Heart left ventricle (tissue), 16 donors: ENCODE measurements around the gene ITSN1. TPM values are rescaled to one million over a fixed set of nuclear protein-coding genes. Genes with fewer than 3 reads are reported as not detected.

Experiments
- ATAC-seq, 4 donors: fragments of 200-7000 bp; cut with Tn5 transposase; one replicate each; pipeline ENCODE4 v1.9.1; 2020 to 2022; ENCODE audit warnings: moderate library complexity in 4 of 4, mild to moderate bottlenecking in 3 of 4, moderate number of reproducible peaks in 1 of 4
- DNase-seq, 5 donors: peaks; one replicate each; pipeline ENCODE4 v3.0.0-alpha.2; 2020
- H3K27ac ChIP-seq, 12 donors: fragments of 200-600 bp; sonication (generic) in 4 of 12; one replicate each; pipeline versions ENCODE4 v1.5.0 to v1.8.0; 2016 to 2022; ENCODE audit warnings: mild to moderate bottlenecking in 2 of 12
- H3K27me3 ChIP-seq, 9 donors: fragments of 200-600 bp; sonication (generic) in 2 of 9; one replicate each; pipeline versions ENCODE4 v1.5.1 to v1.8.0; 2016 to 2022; ENCODE audit warnings: mild to moderate bottlenecking in 3 of 9
- H3K36me3 ChIP-seq, 9 donors: fragments of 200-600 bp; sonication (generic) in 2 of 9; one replicate each; pipeline versions ENCODE4 v1.5.0 to v1.8.0; 2018 to 2022; ENCODE audit warnings: mild to moderate bottlenecking in 2 of 9
- H3K4me1 ChIP-seq, 12 donors: fragments of 200-600 bp; sonication (generic) in 4 of 12; one replicate each; pipeline versions ENCODE4 v1.5.0 to v1.8.0; 2016 to 2022; ENCODE audit warnings: mild to moderate bottlenecking in 3 of 12
- H3K4me3 ChIP-seq, 12 donors: fragments of 200-600 bp; sonication (generic) in 4 of 12; one replicate each; pipeline versions ENCODE4 v1.5.0 to v1.8.0; 2017 to 2022; ENCODE audit warnings: mild to moderate bottlenecking in 9 of 12, moderate library complexity in 4 of 12
- H3K9me3 ChIP-seq, 12 donors: fragments of 200-600 bp; sonication (generic) in 4 of 12; one replicate each; pipeline versions ENCODE4 v1.5.0 to v1.8.0; 2016 to 2022; ENCODE audit warnings: mild to moderate bottlenecking in 1 of 12
- POLR2A ChIP-seq, 2 donors: fragments of 450-650 bp; IDR thresholded peaks; one replicate each; pipeline ENCODE4 v1.6.1; 2017; ENCODE audit warnings: antibody characterized with exemption in 2 of 2, mild to moderate bottlenecking in 2 of 2, moderate library complexity in 2 of 2
- WGBS, 4 donors: extraction: QIAGEN DNeasy Blood & Tissue Kit in 2 of 4; methylation state at CpG; one replicate each; pipeline versions ENCODE4 v1.1.5 to v1.1.7; 2013 to 2018; 5-methylcytosine and 5-hydroxymethylcytosine counted together
- intact Hi-C, 10 donors: fragments of 100-400 bp; cut with DNase I; formaldehyde crosslinking; loops; one replicate each; pipeline versions ENCODE4 v1.11.1 to v1.14.2; 2022
- polyA plus RNA-seq, 2 donors: library from polyadenylated mRNA; stranded (reverse); fragments of 200-250 nt; gene quantifications; one replicate each; pipeline ENCODE4 v1.2.3, GENCODE V29; 2013
- total RNA-seq, 9 donors: library from RNA; depleted of rRNA in 2 of 9; stranded (reverse); fragments of >200 nt in 2 of 9; fragmentation: NEBNext Ultra II Directional in 3 of 9; extraction: Animal tissue kit (Norgen Biotek cat#: 25700) in 3 of 9; gene quantifications; one replicate each; pipeline versions ENCODE4 v1.1.0 to v1.2.4, GENCODE V29; 2016 to 2023
- TF ChIP-seq, protein P1 (sequence below), 12 donors: fragments of 200-600 bp; sonication (generic) in 4 of 12; IDR thresholded peaks; one replicate each; pipeline versions ENCODE4 v1.5.0 to v1.8.0; 2018 to 2022; ENCODE audit warnings: antibody characterized with exemption in 12 of 12, mild to moderate bottlenecking in 5 of 12
- donor health status: ischemic (EF 13 %, LVEDD 7.1; RV severe dilation, severe dysfunction).
- donor health status: healthy with polysubstance abuse.
- donor health status: DM: no; HTN: yes; CAD: no.
- donor health status: DM: no; HTN: no; CAD: no.
- donor health status: ischemic (EF 25% LVEDD 6.9; RV normal size, moderate dysfunction).
- donor health status: ischemic (EF 25% LVEDD 5.7; RV mildly dilated, moderate dysfunction).
- donor health status: healthy.
- donor health status: DM: yes; HTN: yes; CAD: no.
- donor health status: ischemic (EF 35%, LVEDD 5.7; RV mildly dilated, moderate dysfunction).
- donor health status: nonischemic (EF 11% LVEDD 7.7; RV severe dilation, severe dysfunction).
- donor health status: DM: yes; HTN: yes; CAD: no.
- donor health status: PGD.
- donor health status: ischemic (EF 29% LVEDD 5.4; RV normal size, mild dysfunction).
- donor health status: nonischemic (EF 23%, LVEDD 6.1; RV moderate dilation, normal function).

Gene ITSN1
- total and polyA plus RNA-seq, 11 donors: 17.2 to 51.5 (median 34.0) TPM

DNA sequence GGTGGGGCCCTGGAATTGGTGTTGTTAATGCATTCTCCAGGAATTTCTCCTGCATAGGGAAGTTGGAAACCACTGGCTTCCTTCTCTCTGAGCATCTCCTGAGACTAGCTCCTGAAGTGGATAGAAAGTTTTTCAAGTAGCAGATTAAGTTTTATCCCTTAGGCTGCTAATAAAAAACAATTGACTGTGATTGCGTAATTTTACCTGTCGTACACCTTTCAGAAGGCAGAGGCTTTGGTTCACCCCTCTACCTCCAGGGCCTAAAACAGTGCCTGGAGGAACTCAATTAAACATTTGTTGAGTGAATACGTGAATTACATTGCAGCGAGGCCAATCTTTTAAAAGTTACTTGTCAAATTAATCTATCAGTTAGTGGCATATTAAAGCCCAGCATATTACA, 3.4 kb downstream of the ITSN1 start:
- no peaks in the 10 kb centered on the region for H3K27me3 ChIP-seq
- no peak for TF ChIP-seq POLR2A (IDR thresholded peaks at IDR 0.05)
- TF ChIP-seq, protein P1, sequence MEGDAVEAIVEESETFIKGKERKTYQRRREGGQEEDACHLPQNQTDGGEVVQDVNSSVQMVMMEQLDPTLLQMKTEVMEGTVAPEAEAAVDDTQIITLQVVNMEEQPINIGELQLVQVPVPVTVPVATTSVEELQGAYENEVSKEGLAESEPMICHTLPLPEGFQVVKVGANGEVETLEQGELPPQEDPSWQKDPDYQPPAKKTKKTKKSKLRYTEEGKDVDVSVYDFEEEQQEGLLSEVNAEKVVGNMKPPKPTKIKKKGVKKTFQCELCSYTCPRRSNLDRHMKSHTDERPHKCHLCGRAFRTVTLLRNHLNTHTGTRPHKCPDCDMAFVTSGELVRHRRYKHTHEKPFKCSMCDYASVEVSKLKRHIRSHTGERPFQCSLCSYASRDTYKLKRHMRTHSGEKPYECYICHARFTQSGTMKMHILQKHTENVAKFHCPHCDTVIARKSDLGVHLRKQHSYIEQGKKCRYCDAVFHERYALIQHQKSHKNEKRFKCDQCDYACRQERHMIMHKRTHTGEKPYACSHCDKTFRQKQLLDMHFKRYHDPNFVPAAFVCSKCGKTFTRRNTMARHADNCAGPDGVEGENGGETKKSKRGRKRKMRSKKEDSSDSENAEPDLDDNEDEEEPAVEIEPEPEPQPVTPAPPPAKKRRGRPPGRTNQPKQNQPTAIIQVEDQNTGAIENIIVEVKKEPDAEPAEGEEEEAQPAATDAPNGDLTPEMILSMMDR (IDR thresholded peaks at IDR 0.05): no peak
- H3K4me3 ChIP-seq: no peak overlapping the region
- no peaks in the 10 kb centered on the region for H3K9me3 ChIP-seq
- intact Hi-C loops: loop anchor here in 9 of 10 donors (5.0 to 10.0 kb wide), 8 partner anchors 49 to 249 kb away; no protein-coding TSS in a partner anchor
- no peak overlapping the region for H3K27ac ChIP-seq
- 95 to 99% (median 96%) methylated on average over 4 of the region's 4 CpGs for WGBS, 4 donors
- no peak for ATAC-seq
- H3K36me3 ChIP-seq: no peaks in the 10 kb centered on the region
- peaks cover 0 to 40% (median 18%) of the 10 kb centered on the region in 12 donors for H3K4me1 ChIP-seq
- DNase-seq: no peak

DNA sequence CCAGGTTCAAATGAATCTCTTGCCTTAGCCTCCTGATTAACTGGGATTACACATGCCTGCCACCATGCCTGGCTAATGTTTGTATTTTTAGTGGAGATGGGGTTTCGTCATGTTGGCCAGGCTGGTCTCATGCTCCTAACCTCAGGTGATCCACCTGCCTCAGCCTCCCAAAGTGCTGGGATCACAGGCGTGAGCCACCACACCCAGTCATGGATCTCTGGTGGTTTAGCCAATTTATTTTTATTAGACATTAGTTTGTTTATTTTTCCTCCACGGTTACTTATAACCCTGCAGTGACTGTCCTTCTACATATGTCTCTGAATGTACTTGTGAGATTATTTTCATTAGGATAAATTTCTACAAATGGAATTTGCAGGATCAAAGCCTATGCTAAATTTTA, 5.3 kb downstream of the ITSN1 start:
- intact Hi-C loops: loop anchor here in 9 of 10 donors (5.0 to 10.0 kb wide), 8 partner anchors 47 to 247 kb away; no protein-coding TSS in a partner anchor
- ATAC-seq (no peak), DNase-seq (no peak)
- no peak for TF ChIP-seq POLR2A (IDR thresholded peaks at IDR 0.05)
- TF ChIP-seq, protein P1 (IDR thresholded peaks at IDR 0.05): no peak
- Histone ChIP-seq H3K27me3 (no peaks in the 10 kb centered on the region), H3K4me3 (no peak overlapping the region), H3K36me3 (no peaks in the 10 kb centered on the region), H3K9me3 (no peaks in the 10 kb centered on the region), H3K4me1 (peaks cover 0 to 49% (median 24%) of the 10 kb centered on the region in 12 donors), H3K27ac (no peak overlapping the region)
- 82 to 90% (median 85%) methylated on average over 3 of the region's 3 CpGs for WGBS, 4 donors

DNA sequence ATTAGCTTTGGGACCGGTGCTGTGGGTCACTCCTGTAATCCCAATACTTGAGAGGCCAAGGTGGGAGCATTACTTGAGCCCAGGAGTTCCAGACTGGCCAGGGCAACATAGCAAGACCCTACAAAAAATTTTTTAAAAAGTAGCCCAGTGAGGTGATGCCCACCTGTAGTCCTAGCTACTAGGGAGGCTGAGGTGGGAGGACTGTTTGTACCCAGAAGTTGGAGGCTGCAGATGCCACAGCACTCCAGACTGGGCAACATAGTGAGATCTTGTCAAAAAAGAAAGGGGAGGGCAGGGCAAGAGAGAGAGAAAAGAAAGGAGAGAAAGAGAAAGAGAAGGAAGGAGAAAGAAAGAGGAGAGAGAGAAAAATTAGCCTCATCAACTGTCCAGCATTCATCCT, 6.3 kb downstream of the ITSN1 start:
- TF ChIP-seq, protein P1 (IDR thresholded peaks at IDR 0.05): no peak
- TF ChIP-seq POLR2A (IDR thresholded peaks at IDR 0.05): no peak
- intact Hi-C loops: loop anchor here in 9 of 10 donors (5.0 to 10.0 kb wide), 8 partner anchors 46 to 246 kb away; no protein-coding TSS in a partner anchor
- ATAC-seq (no peak), DNase-seq (no peak)
- 96 to 100% (median 99%) methylated on average over 1 of the region's 1 CpG for WGBS, 4 donors
- H3K27ac ChIP-seq: no peak overlapping the region
- no peaks in the 10 kb centered on the region for H3K27me3 ChIP-seq
- H3K36me3 ChIP-seq: no peaks in the 10 kb centered on the region
- no peaks in the 10 kb centered on the region for H3K9me3 ChIP-seq
- H3K4me1 ChIP-seq: peaks cover 0 to 48% (median 23%) of the 10 kb centered on the region in 12 donors
- no peak overlapping the region for H3K4me3 ChIP-seq

DNA sequence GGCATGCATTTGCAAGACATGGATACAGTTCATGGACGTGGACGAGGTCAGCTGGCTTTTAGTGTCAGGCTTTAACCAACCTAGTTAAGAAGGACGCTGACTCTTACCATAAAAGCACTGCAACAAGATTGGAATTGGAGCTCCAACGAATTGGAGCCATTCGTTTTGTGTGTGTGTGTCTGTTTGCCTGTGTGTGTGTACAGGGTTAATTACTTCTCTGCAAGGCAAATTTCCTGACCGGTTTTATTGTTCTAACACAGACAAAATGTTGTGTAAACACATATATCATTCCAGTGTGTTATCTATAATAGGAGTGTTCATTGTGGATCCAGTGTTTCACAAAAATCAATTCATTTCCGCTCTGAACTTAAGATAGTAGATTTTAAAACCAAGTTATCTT, 7.9 kb downstream of the ITSN1 start:
- ATAC-seq (no peak), DNase-seq (no peak)
- 73 to 77% (median 75%) methylated on average over 7 of the region's 7 CpGs for WGBS, 4 donors
- no peak overlapping the region for H3K27ac ChIP-seq
- H3K9me3 ChIP-seq: no peaks in the 10 kb centered on the region
- H3K4me1 ChIP-seq: peaks cover 0 to 45% (median 10%) of the 10 kb centered on the region in 12 donors
- no peak overlapping the region for H3K4me3 ChIP-seq
- intact Hi-C loops: no loop called here
- TF ChIP-seq, protein P1 (IDR thresholded peaks at IDR 0.05): no peak
- no peak for TF ChIP-seq POLR2A (IDR thresholded peaks at IDR 0.05)
- no peaks in the 10 kb centered on the region for H3K36me3 ChIP-seq
- H3K27me3 ChIP-seq: no peaks in the 10 kb centered on the region
